T-helper 1 cell treated with Interleukin-12 subunit alpha and Interleukin-12 subunit beta and Interleukin-4 antibody, amounts not matched to agents 30 μg/mL and 1 μg/mL, for 36 hours (primary cell): ENCODE results near the gene PGAP3.

Source experiments
- H3K27ac Mint-ChIP-seq: one replicate; pipeline ENCODE4 v1.8.0; 2021; ENCODE audit warnings: mild to moderate bottlenecking, mixed read lengths
- H3K27me3 Mint-ChIP-seq: one replicate; pipeline ENCODE4 v1.8.0; 2021; ENCODE audit warnings: low read depth, mixed read lengths
- H3K36me3 Mint-ChIP-seq: one replicate; pipeline ENCODE4 v1.8.0; 2021; ENCODE audit warnings: low read depth, mixed read lengths
- H3K4me1 Mint-ChIP-seq: one replicate; pipeline ENCODE4 v1.8.0; 2021; ENCODE audit warnings: low read depth, mixed read lengths
- H3K4me3 Mint-ChIP-seq: one replicate; pipeline ENCODE4 v1.8.0; 2021; ENCODE audit warnings: mild to moderate bottlenecking, moderate library complexity, mixed read lengths
- H3K9me3 Mint-ChIP-seq: one replicate; pipeline ENCODE4 v1.8.0; 2021; ENCODE audit warnings: mixed read lengths

PGAP3 gene

GRCh38 chr17:39652587-39653315 is 35.1 kb downstream of the PGAP3 start:
- Mint-ChIP-seq H3K27ac (no peak overlapping the region), H3K36me3 (peaks cover 8% of the 10 kb centered on the region), H3K9me3 (no peaks in the 10 kb centered on the region), H3K4me3 (no peak overlapping the region), H3K4me1 (peaks cover 17% of the 10 kb centered on the region), H3K27me3 (no peaks in the 10 kb centered on the region)

GRCh38 chr17:39651923-39652586 is 35.8 kb downstream of the PGAP3 start:
- Mint-ChIP-seq H3K9me3 (no peaks in the 10 kb centered on the region), H3K27ac (peak overlapping the region; percentile 21), H3K36me3 (peaks cover 8% of the 10 kb centered on the region), H3K4me3 (no peak overlapping the region), H3K4me1 (peaks cover 17% of the 10 kb centered on the region), H3K27me3 (no peaks in the 10 kb centered on the region)

GRCh38 chr17:39650121-39650579 is 37.7 kb downstream of the PGAP3 start:
- Mint-ChIP-seq H3K27ac (no peak overlapping the region), H3K4me3 (no peak overlapping the region), H3K4me1 (peaks cover 13% of the 10 kb centered on the region), H3K36me3 (peaks cover 5% of the 10 kb centered on the region), H3K27me3 (no peaks in the 10 kb centered on the region), H3K9me3 (no peaks in the 10 kb centered on the region)

GRCh38 chr17:39648616-39649366 is 39.1 kb downstream of the PGAP3 start:
- H3K9me3 Mint-ChIP-seq, result no peaks in the 10 kb centered on the region
- H3K27ac Mint-ChIP-seq, result no peak overlapping the region
- peaks cover 8% of the 10 kb centered on the region for H3K4me1 Mint-ChIP-seq
- peaks cover 5% of the 10 kb centered on the region for H3K36me3 Mint-ChIP-seq
- H3K27me3 Mint-ChIP-seq, result no peaks in the 10 kb centered on the region
- no peak overlapping the region for H3K4me3 Mint-ChIP-seq

- H3K4me1 Mint-ChIP-seq, result peaks cover 11% of the 10 kb centered on the region
- H3K36me3 Mint-ChIP-seq, result peaks cover 4% of the 10 kb centered on the region
- no peaks in the 10 kb centered on the region for H3K27me3 Mint-ChIP-seq
- no peak overlapping the region for H3K27ac Mint-ChIP-seq
- H3K9me3 Mint-ChIP-seq, result no peaks in the 10 kb centered on the region
- H3K4me3 Mint-ChIP-seq, result no peak overlapping the region
Measured at GRCh38 chr17:39647256-39647655, 40.6 kb downstream of the PGAP3 start.

- Mint-ChIP-seq H3K4me1 (peaks cover 28% of the 10 kb centered on the region), H3K9me3 (no peaks in the 10 kb centered on the region), H3K27me3 (no peaks in the 10 kb centered on the region), H3K36me3 (peaks cover 8% of the 10 kb centered on the region), H3K4me3 (no peak overlapping the region), H3K27ac (no peak overlapping the region)
Measured at GRCh38 chr17:39643271-39643670, 44.6 kb downstream of the PGAP3 start.

- Mint-ChIP-seq H3K4me1 (peaks cover 36% of the 10 kb centered on the region), H3K4me3 (no peak overlapping the region), H3K27ac (peak overlapping the region; percentile 12), H3K27me3 (no peaks in the 10 kb centered on the region), H3K36me3 (peaks cover 11% of the 10 kb centered on the region), H3K9me3 (no peaks in the 10 kb centered on the region)
Measured at GRCh38 chr17:39642291-39643074, 45.4 kb downstream of the PGAP3 start.

- peaks cover 11% of the 10 kb centered on the region for H3K36me3 Mint-ChIP-seq
- no peaks in the 10 kb centered on the region for H3K27me3 Mint-ChIP-seq
- peaks cover 36% of the 10 kb centered on the region for H3K4me1 Mint-ChIP-seq
- H3K27ac Mint-ChIP-seq, result no peak overlapping the region
- H3K9me3 Mint-ChIP-seq, result no peaks in the 10 kb centered on the region
- no peak overlapping the region for H3K4me3 Mint-ChIP-seq
Measured at GRCh38 chr17:39641883-39642282, 46.0 kb downstream of the PGAP3 start.

- Mint-ChIP-seq H3K9me3 (no peaks in the 10 kb centered on the region), H3K4me3 (no peak overlapping the region), H3K27ac (no peak overlapping the region), H3K27me3 (no peaks in the 10 kb centered on the region), H3K4me1 (peaks cover 40% of the 10 kb centered on the region), H3K36me3 (peaks cover 11% of the 10 kb centered on the region)
Measured at GRCh38 chr17:39641097-39641496, 46.8 kb downstream of the PGAP3 start.

GRCh38 chr17:39640591-39641031 is 47.2 kb downstream of the PGAP3 start:
- Mint-ChIP-seq H3K36me3 (peaks cover 11% of the 10 kb centered on the region), H3K4me1 (peaks cover 41% of the 10 kb centered on the region), H3K4me3 (no peak overlapping the region), H3K9me3 (no peaks in the 10 kb centered on the region), H3K27me3 (no peaks in the 10 kb centered on the region), H3K27ac (no peak overlapping the region)

GRCh38 chr17:39639566-39640458 is 48.0 kb downstream of the PGAP3 start:
- no peak overlapping the region for H3K4me3 Mint-ChIP-seq
- peaks cover 41% of the 10 kb centered on the region for H3K4me1 Mint-ChIP-seq
- H3K27ac Mint-ChIP-seq, result no peak overlapping the region
- no peaks in the 10 kb centered on the region for H3K9me3 Mint-ChIP-seq
- H3K27me3 Mint-ChIP-seq, result no peaks in the 10 kb centered on the region
- H3K36me3 Mint-ChIP-seq, result peaks cover 11% of the 10 kb centered on the region

GRCh38 chr17:39639043-39639442 is 48.8 kb downstream of the PGAP3 start:
- H3K4me3 Mint-ChIP-seq, result no peak overlapping the region
- peaks cover 40% of the 10 kb centered on the region for H3K4me1 Mint-ChIP-seq
- no peak overlapping the region for H3K27ac Mint-ChIP-seq
- peaks cover 11% of the 10 kb centered on the region for H3K36me3 Mint-ChIP-seq
- no peaks in the 10 kb centered on the region for H3K27me3 Mint-ChIP-seq
- H3K9me3 Mint-ChIP-seq, result no peaks in the 10 kb centered on the region

- Mint-ChIP-seq H3K27ac (peak overlapping the region; percentile 58), H3K4me3 (peak overlapping the region; percentile 96), H3K4me1 (peaks cover 40% of the 10 kb centered on the region)
Measured at GRCh38 chr17:39638317-39638716, 49.5 kb downstream of the PGAP3 start.

More at GRCh38 chr17:39638317-39638716, 49.5 kb downstream of the PGAP3 start:
- H3K36me3 Mint-ChIP-seq, result peaks cover 8% of the 10 kb centered on the region
- H3K9me3 Mint-ChIP-seq, result no peaks in the 10 kb centered on the region
- no peaks in the 10 kb centered on the region for H3K27me3 Mint-ChIP-seq
